Lower lobe of right lung (tissue), 2 donors: ENCODE data around the gene FNDC4. TPM values are rescaled to one million over a fixed set of nuclear protein-coding genes. Genes with fewer than 3 reads are reported as not detected.

Source experiments
- ATAC-seq, 2 donors: fragments of 200-7000 bp; cut with Tn5 transposase; one replicate each; pipeline ENCODE4 v1.9.1; 2020 to 2022; ENCODE audit warnings: mild to moderate bottlenecking in 2 of 2, moderate library complexity in 2 of 2
- DNase-seq: peaks from one replicate; pipeline ENCODE4 v3.0.0-alpha.2; 2020
- H3K27ac ChIP-seq: fragments of 200-600 bp; one replicate; pipeline ENCODE4 v1.8.0; 2022
- H3K27me3 ChIP-seq: fragments of 200-600 bp; one replicate; pipeline ENCODE4 v1.8.0; 2022; ENCODE audit warnings: low read depth
- H3K36me3 ChIP-seq: fragments of 200-600 bp; one replicate; pipeline ENCODE4 v1.8.0; 2022; ENCODE audit warnings: mild to moderate bottlenecking
- H3K4me1 ChIP-seq: fragments of 200-600 bp; one replicate; pipeline ENCODE4 v1.8.0; 2022
- H3K4me3 ChIP-seq: fragments of 200-600 bp; one replicate; pipeline ENCODE4 v1.8.0; 2022; ENCODE audit warnings: mild to moderate bottlenecking
- H3K9me3 ChIP-seq: fragments of 200-600 bp; one replicate; pipeline ENCODE4 v1.8.0; 2022
- CTCF ChIP-seq: fragments of 200-600 bp; IDR thresholded peaks from one replicate; pipeline ENCODE4 v1.8.0; 2022; ENCODE audit warnings: antibody characterized with exemption, mild to moderate bottlenecking
- intact Hi-C: fragments of 100-400 bp; cut with DNase I; formaldehyde crosslinking; loops from one replicate; pipeline ENCODE4 v1.11.0; 2022
- total RNA-seq: library from RNA; stranded (reverse); fragmentation: NEBNext Ultra II Directional; extraction: Animal tissue kit (Norgen Biotek cat#: 25700); gene quantifications from one replicate; pipeline ENCODE4 v1.2.1, GENCODE V29; 2021
- donor health status: DM: no; HTN: yes; CAD: no; lungs with severe emphysema.

Gene FNDC4
- total RNA-seq, 1 donor from 2014 or later = 1.6 TPM

- no peak overlapping the region for H3K4me3 ChIP-seq
- H3K27ac ChIP-seq = no peak overlapping the region
- TF ChIP-seq CTCF = no peak
- ATAC-seq (no peak), DNase-seq (no peak)
- intact Hi-C loops = no loop called here
- H3K27me3 ChIP-seq = peaks cover 4% of the 10 kb centered on the region
- H3K4me1 ChIP-seq = no peaks in the 10 kb centered on the region
- no peaks in the 10 kb centered on the region for H3K36me3 ChIP-seq
- no peaks in the 10 kb centered on the region for H3K9me3 ChIP-seq
Measured at GRCh38 chr2:27527182-27527581, 32.2 kb upstream of the FNDC4 start.

- Histone ChIP-seq H3K4me1 (no peaks in the 10 kb centered on the region), H3K36me3 (no peaks in the 10 kb centered on the region), H3K27ac (no peak overlapping the region), H3K4me3 (no peak overlapping the region), H3K9me3 (no peaks in the 10 kb centered on the region), H3K27me3 (peaks cover 4% of the 10 kb centered on the region)
- ATAC-seq (no peak), DNase-seq (no peak)
- no peak for TF ChIP-seq CTCF
- intact Hi-C loops = no loop called here
Measured at GRCh38 chr2:27522400-27522945, 27.5 kb upstream of the FNDC4 start.

DNA sequence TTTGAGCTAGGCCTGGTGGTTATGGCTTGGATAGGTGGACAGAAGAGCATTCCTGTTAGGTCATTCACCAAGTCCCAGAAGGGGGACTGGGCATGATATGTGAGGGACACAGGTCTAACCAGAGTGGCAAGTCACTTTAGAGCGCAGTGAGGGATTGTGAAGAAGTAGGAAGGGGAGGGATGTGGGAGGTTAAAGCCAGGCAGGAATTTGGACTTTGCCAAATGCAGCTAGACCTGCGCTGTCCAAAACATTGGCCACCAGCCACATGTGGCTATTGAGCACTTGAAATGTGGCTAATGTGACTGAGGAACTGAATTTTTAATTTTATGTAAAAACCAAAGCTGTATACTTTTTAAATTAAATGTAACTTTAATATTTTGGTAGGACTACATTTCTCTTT lies 25.3 kb upstream of the FNDC4 start:
- ATAC-seq (no peak), DNase-seq (no peak)
- no peak for TF ChIP-seq CTCF
- Histone ChIP-seq H3K4me3 (no peak overlapping the region), H3K36me3 (no peaks in the 10 kb centered on the region), H3K27me3 (no peaks in the 10 kb centered on the region), H3K27ac (no peak overlapping the region), H3K4me1 (no peaks in the 10 kb centered on the region), H3K9me3 (no peaks in the 10 kb centered on the region)
- intact Hi-C loops = no loop called here

GRCh38 chr2:27518782-27519113 lies 23.7 kb upstream of the FNDC4 start:
- Histone ChIP-seq H3K27me3 (no peaks in the 10 kb centered on the region), H3K4me1 (no peaks in the 10 kb centered on the region), H3K4me3 (no peak overlapping the region), H3K36me3 (no peaks in the 10 kb centered on the region), H3K9me3 (no peaks in the 10 kb centered on the region), H3K27ac (no peak overlapping the region)
- no peak for TF ChIP-seq CTCF
- DNase-seq (no peak), ATAC-seq (no peak)
- intact Hi-C loops = no loop called here

DNA sequence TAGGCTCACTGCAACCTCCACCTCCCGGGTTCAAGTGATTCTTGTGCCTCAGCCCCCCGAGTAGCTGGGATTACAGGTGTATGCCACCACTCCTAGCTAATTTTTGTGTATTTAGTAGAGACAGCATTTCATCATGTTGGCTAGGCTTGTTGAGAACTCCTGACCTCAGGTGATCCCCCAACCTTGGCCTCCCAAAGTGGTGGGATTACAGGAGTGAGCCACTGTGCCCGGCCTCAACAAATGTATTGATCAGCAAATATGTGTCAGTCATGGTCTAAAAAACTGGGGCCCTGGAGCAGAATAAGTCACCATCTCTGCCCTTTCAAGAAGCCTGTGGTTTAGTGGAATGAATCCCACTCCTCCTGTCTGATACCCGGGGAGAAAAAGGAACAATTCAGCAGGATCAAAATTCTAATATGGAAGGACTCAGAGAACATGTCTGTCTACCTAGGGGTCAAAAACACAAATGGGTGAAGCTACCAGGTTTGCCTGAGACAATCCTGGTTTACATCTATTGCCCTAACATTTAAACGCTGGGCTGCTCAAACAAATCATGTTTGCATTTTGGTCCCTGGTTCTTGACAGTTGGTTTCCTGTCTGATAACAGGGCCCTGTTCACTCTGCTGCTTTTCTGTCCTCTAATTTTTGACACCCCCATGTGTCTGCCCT lies 23.2 kb upstream of the FNDC4 start:
- intact Hi-C loops = no loop called here
- Histone ChIP-seq H3K27me3 (no peaks in the 10 kb centered on the region), H3K27ac (no peak overlapping the region), H3K9me3 (no peaks in the 10 kb centered on the region), H3K36me3 (no peaks in the 10 kb centered on the region), H3K4me1 (no peaks in the 10 kb centered on the region), H3K4me3 (no peak overlapping the region)
- DNase-seq = no peak
- no peak for TF ChIP-seq CTCF
- no peak for ATAC-seq
